HEK293T (cell line): Measurements from ENCODE around the gene NFIA.

Source experiments
- FOXA1 ChIP-seq: fragments of 450-650 bp; IDR thresholded peaks from 2 replicates; pipeline ENCODE4 v1.6.1; 2016; ENCODE audit warnings: mild to moderate bottlenecking
- FOXK2 ChIP-seq: fragments of 450-650 bp; IDR thresholded peaks from 2 replicates; pipeline ENCODE4 v1.6.1; 2016; ENCODE audit warnings: mild to moderate bottlenecking
- NFRKB ChIP-seq: fragments of 450-650 bp; IDR thresholded peaks from 2 replicates; pipeline ENCODE4 v1.6.1; 2016; ENCODE audit warnings: mild to moderate bottlenecking, moderate library complexity
- SP1 ChIP-seq: fragments of 450-650 bp; IDR thresholded peaks from 2 replicates; pipeline ENCODE4 v1.6.1; 2017
- TARDBP ChIP-seq: fragments of 450-650 bp; IDR thresholded peaks from 2 replicates; pipeline ENCODE4 v1.6.1; 2016
- ZNF384 ChIP-seq: fragments of 450-650 bp; IDR thresholded peaks from 2 replicates; pipeline ENCODE4 v1.6.1; 2016

- TF ChIP-seq FOXA1 (no peak), ZNF384 (no peak), SP1 (no peak), FOXK2 (no peak), TARDBP (no peak), NFRKB (no peak)
Measured at GRCh38 chr1:61098906-61099437, 16.6 kb downstream of the NFIA start.
